ENCODE measurements around the gene CNKSR3. TPM values are rescaled to one million over a fixed set of nuclear protein-coding genes. Genes with fewer than 3 reads are reported as not detected.

CNKSR3 gene
- total RNA-seq, 1 experiment from 2014 or later: 5.6 TPM

GRCh38 chr6:154379585-154379984, 130.9 kb downstream of the CNKSR3 start:
- Histone ChIP-seq H2BK5ac (ENCODE audit: insufficient read length, low read length) (no peak overlapping the region), H2AFZ (ENCODE audit: low read length) (no peak overlapping the region), H3K14ac (ENCODE audit: insufficient read depth, low read length) (no peak overlapping the region), H3T11ph (ENCODE audit: low read length) (no peak overlapping the region), H3K23ac (ENCODE audit: insufficient read length, low read depth, low read length) (no peak overlapping the region), H4K20me1 (ENCODE audit: control insufficient read depth, insufficient read depth, insufficient read length) (no peaks in the 10 kb centered on the region), H2AK5ac (ENCODE audit: insufficient read length, low read length) (no peak overlapping the region), H2BK12ac (ENCODE audit: insufficient read length, low read depth, low read length) (no peak overlapping the region), H2BK120ac (ENCODE audit: low read depth, low read length, poor library complexity, severe bottlenecking) (no peak overlapping the region), H4K5ac (ENCODE audit: insufficient read length, low read depth, low read length) (no peak overlapping the region), H3K56ac (ENCODE audit: insufficient read length, low read depth, low read length) (no peak overlapping the region), H3K4ac (ENCODE audit: low read depth, low read length) (no peak overlapping the region), H3K9me3 (ENCODE audit: control insufficient read depth, low read depth, low read length) (no peaks in the 10 kb centered on the region), H3K27ac (ENCODE audit: insufficient read length, low read depth, low read length) (no peak overlapping the region), H2BK20ac (ENCODE audit: low read depth, low read length, poor library complexity, severe bottlenecking) (no peak overlapping the region), H3K9ac (ENCODE audit: extremely low read depth, insufficient read length, low read length) (no peak overlapping the region), H2BK15ac (ENCODE audit: low read depth, low read length) (no peak overlapping the region), H4K8ac (replicated peaks; ENCODE audit: insufficient read length, low read depth, low read length) (no peak overlapping the region), H3K4me1 (ENCODE audit: insufficient read depth, low read length) (peaks cover 4% of the 10 kb centered on the region; the same call in 1 of the 2 replicates), H3K79me2 (ENCODE audit: insufficient read depth, low read length) (no peaks in the 10 kb centered on the region), H3K18ac (ENCODE audit: insufficient read length, low read depth, low read length) (no peak overlapping the region), H3K23me2 (ENCODE audit: insufficient read length, low read depth, low read length, poor library complexity, severe bottlenecking) (no peaks in the 10 kb centered on the region), H3K4me2 (ENCODE audit: insufficient read depth, insufficient read length, low read length) (no peak overlapping the region), H4K91ac (ENCODE audit: insufficient read length, low read depth, low read length) (no peak overlapping the region), H3K79me1 (ENCODE audit: insufficient read depth, low read depth, low read length, poor library complexity, severe bottlenecking) (no peaks in the 10 kb centered on the region), H3K27me3 (ENCODE audit: insufficient read depth, low read length) (no peaks in the 10 kb centered on the region)
- DNase-seq: no peak
- Mint-ChIP-seq H3K4me3 (no peak overlapping the region), H3K36me3 (ENCODE audit: insufficient read depth in 1 of 3, low read depth in 3 of 3) (no peaks in the 10 kb centered on the region), H3K9me3 (no peaks in the 10 kb centered on the region; a peak in 1 of 5 replicates), H3K27me3 (ENCODE audit: low read depth) (no peaks in the 10 kb centered on the region), H3K27ac (no peak overlapping the region), H3K4me1 (peaks cover 6 to 13% of the 10 kb centered on the region in 2 experiments)
- TF ChIP-seq CTCF (conservative IDR thresholded peaks at IDR 0.05): no peak
- no CpG with 5 or more reads among the region's 3 CpGs for WGBS (ENCODE audit: extremely low coverage, insufficient read length, low lambda C conversion rate)

All from H9 (cell line).